MCF 10A (cell line): ENCODE measurements around the gene PSMB10. TPM values are rescaled to one million over a fixed set of nuclear protein-coding genes. Genes with fewer than 3 reads are reported as not detected.
A peak's percentile ranks its signal among the peaks of the same experiment; 100 is the strongest.

Source experiments
- BruUV-seq: library from RNA; stranded (reverse); fragments of 400-500 nt; replicated peaks from 2 replicates; lab custom pipeline; 2021; lab: Mats Ljungman, UMichigan
- CTCF ChIA-PET: fragments of 300-600 bp; sonication (Branson Sonifier 250); formaldehyde crosslinking; extraction: SDS; loops from one replicate; lab custom pipeline; 2021; ENCODE audit warnings: antibody characterized with exemption, inconsistent platforms; lab: Yijun Ruan, JAX
- POLR2A ChIA-PET: fragments of 300-600, 350-650 bp; sonication (Branson Sonifier 250); formaldehyde crosslinking; extraction: SDS; loops from one replicate; lab custom pipeline; 2020; ENCODE audit warnings: antibody characterized with exemption, inconsistent platforms; lab: Yijun Ruan, JAX
- DNase-seq: peaks from one replicate; pipeline ENCODE4 v3.0.0-alpha.2; 2018; ENCODE audit not compliant: unreplicated experiment
- H3K27ac Mint-ChIP-seq: one replicate; pipeline ENCODE4 v1.8.0; 2022; ENCODE audit warnings: mild to moderate bottlenecking, low read depth, mixed read lengths; ENCODE audit not compliant: unreplicated experiment
- H3K27me3 Mint-ChIP-seq: one replicate; pipeline ENCODE4 v1.8.0; 2022; ENCODE audit warnings: mixed read lengths; ENCODE audit not compliant: insufficient read depth, unreplicated experiment
- H3K36me3 Mint-ChIP-seq: one replicate; pipeline ENCODE4 v1.8.0; 2022; ENCODE audit warnings: mild to moderate bottlenecking, moderate library complexity, mixed read lengths; ENCODE audit not compliant: insufficient read depth, unreplicated experiment
- H3K4me1 Mint-ChIP-seq: one replicate; pipeline ENCODE4 v1.8.0; 2022; ENCODE audit warnings: mixed read lengths; ENCODE audit not compliant: insufficient read depth, unreplicated experiment
- H3K4me3 Mint-ChIP-seq: one replicate; pipeline ENCODE4 v1.8.0; 2022; ENCODE audit warnings: mild to moderate bottlenecking, moderate library complexity, mixed read lengths; ENCODE audit not compliant: unreplicated experiment
- H3K9me3 Mint-ChIP-seq: one replicate; pipeline ENCODE4 v1.8.0; 2022; ENCODE audit warnings: mixed read lengths; ENCODE audit not compliant: unreplicated experiment
- intact Hi-C: fragments of 100-400 bp; cut with micrococcal nuclease; formaldehyde crosslinking; loops from 2 replicates; pipeline ENCODE4 v1.14.1; 2022
- total RNA-seq: library from RNA; stranded (reverse); gene quantifications from 2 replicates; pipeline ENCODE4 v1.2.3, GENCODE V29; 2022
- TF ChIP-seq, protein P1 (sequence below): fragments of 200-600 bp; IDR thresholded peaks from one replicate; pipeline ENCODE4 v1.8.0; 2022; ENCODE audit warnings: antibody characterized with exemption, mild to moderate bottlenecking; ENCODE audit not compliant: unreplicated experiment

PSMB10 gene
- total RNA-seq, 1 experiment from 2014 or later, result 32.7 TPM

DNA sequence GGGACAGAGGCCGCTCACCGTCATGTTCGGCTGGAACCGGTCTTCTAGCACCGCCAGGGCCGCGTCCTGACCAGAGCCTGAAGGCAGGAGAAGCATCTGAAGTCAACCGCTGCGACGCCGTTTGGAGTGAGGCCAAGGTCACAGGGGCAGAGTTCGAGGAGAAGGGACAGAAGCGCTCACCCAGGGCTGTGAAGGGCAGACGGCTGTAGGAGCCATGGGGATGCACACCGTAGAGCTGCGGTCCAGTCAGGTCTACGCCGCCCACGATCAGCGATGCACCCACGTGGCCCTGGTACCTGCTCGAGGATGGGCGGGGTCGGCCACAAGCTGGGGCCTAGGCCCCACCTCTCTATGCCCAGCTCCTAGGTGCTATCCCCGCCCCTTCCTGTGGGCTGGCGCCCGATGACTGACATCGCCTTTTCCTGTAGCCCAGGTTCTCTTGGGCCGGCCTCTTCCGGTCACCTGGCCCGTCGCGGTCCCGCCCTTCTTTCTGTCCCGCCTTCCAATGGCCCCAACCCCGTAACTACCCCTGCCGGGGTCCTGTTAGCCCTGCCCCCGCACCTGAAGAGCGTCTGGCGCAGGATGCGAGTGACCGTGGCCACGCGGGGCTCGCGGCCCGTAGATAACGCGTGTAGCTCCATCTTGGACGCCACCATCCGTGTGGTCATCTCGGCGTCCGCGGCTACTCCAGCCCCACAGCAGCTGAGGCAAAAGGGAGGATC lies 1.1 kb downstream of the PSMB10 start:
- peaks cover 70% of the 10 kb centered on the region for H3K36me3 Mint-ChIP-seq
- intact Hi-C loops, result loop anchor here (2.0 kb wide), 1 partner anchor 105 kb away; no protein-coding TSS in a partner anchor
- no TSS peak for BruUV-seq
- TF ChIP-seq, protein P1, sequence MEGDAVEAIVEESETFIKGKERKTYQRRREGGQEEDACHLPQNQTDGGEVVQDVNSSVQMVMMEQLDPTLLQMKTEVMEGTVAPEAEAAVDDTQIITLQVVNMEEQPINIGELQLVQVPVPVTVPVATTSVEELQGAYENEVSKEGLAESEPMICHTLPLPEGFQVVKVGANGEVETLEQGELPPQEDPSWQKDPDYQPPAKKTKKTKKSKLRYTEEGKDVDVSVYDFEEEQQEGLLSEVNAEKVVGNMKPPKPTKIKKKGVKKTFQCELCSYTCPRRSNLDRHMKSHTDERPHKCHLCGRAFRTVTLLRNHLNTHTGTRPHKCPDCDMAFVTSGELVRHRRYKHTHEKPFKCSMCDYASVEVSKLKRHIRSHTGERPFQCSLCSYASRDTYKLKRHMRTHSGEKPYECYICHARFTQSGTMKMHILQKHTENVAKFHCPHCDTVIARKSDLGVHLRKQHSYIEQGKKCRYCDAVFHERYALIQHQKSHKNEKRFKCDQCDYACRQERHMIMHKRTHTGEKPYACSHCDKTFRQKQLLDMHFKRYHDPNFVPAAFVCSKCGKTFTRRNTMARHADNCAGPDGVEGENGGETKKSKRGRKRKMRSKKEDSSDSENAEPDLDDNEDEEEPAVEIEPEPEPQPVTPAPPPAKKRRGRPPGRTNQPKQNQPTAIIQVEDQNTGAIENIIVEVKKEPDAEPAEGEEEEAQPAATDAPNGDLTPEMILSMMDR, result no peak
- H3K4me3 Mint-ChIP-seq, result peak overlapping the region; percentile 100
- peak overlapping the region; percentile 98 for H3K27ac Mint-ChIP-seq
- CTCF ChIA-PET, result interaction anchor here (0.6 to 2.6 kb wide), 15 partner anchors 13 to 388 kb away, joined by 3 to 11 read pairs (median 5); partner anchors contain the start of gene NRN1L
- DNase-seq, result peak; percentile 98
- H3K9me3 Mint-ChIP-seq, result no peaks in the 10 kb centered on the region
- POLR2A ChIA-PET, result interaction anchor here (0.5 to 4.3 kb wide), 48 partner anchors 9 to 455 kb away, joined by 3 to 45 read pairs (median 6); partner anchors contain the start of genes ACD, ATP6V0D1, CENPT and CTCF
- H3K27me3 Mint-ChIP-seq, result no peaks in the 10 kb centered on the region
- H3K4me1 Mint-ChIP-seq, result peaks cover 32% of the 10 kb centered on the region

DNA sequence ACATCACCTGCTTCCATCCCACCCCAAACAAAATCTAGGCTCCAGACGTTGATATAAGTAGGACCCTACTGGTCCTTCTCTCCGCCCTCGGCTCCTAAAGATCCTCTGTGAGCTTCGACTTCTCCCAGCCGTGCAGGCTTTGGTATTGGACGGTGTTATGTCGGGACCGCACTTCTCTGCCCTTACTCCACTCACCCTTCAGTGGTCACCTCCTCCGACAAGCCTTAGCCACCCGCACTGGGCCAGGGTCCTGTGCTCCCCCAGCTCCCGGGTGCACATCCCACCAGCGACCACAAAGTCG lies 1.6 kb downstream of the PSMB10 start:
- no peaks in the 10 kb centered on the region for H3K9me3 Mint-ChIP-seq
- CTCF ChIA-PET, result interaction anchor here (0.8 to 2.6 kb wide), 9 partner anchors 12 to 388 kb away, joined by 3 to 11 read pairs (median 4); no protein-coding TSS in a partner anchor
- POLR2A ChIA-PET, result interaction anchor here (0.9 to 4.3 kb wide), 37 partner anchors 10 to 373 kb away, joined by 3 to 45 read pairs (median 8); partner anchors contain the start of genes CENPT, CTCF, DDX28 and DUS2
- H3K4me3 Mint-ChIP-seq, result peak overlapping the region; percentile 100
- peaks cover 30% of the 10 kb centered on the region for H3K4me1 Mint-ChIP-seq
- no peaks in the 10 kb centered on the region for H3K27me3 Mint-ChIP-seq
- intact Hi-C loops, result no loop called here
- no TSS peak for BruUV-seq
- TF ChIP-seq, protein P1, result no peak
- peaks cover 69% of the 10 kb centered on the region for H3K36me3 Mint-ChIP-seq
- peak; percentile 11 for DNase-seq
- peak overlapping the region; percentile 98 for H3K27ac Mint-ChIP-seq

DNA sequence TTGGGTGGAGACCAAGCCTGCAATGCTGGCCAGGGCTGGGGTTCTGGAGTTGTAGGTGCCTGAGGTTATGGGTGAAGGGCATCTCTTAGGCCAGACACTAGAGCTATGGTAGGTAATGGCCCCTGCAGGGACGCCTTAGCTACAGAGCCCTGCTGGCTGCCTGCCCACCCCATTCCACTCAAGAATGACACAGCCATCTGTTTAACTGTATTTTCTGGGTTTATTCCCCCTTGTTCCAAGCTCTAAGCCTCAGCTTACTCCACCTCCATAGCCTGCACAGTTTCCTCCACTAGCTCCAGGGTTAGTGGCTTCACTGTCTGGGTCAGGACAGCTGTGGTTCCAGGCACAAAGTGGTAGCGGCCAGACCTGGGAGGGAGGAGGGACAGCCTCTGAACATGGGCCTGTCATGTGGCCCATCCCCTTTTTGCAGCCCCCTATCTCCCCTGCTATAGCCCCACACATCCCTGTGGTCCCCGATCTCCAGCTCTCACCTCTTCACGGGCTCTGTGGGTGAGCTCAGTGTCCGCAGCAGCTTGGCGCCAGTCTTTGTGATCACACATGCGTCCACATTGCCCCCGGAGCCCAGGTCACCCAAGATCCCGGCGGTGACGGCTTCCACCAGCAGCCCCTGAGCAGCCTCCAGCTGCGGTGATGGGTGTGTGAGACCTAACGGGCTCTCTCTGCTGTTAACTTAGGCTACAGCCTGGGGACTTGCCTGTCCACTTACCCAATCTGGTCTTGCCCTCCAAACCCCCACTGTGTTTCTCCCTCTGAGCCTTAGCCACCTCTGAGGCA lies 2.1 kb downstream of the PSMB10 start:
- Mint-ChIP-seq H3K4me1 (peaks cover 28% of the 10 kb centered on the region), H3K4me3 (peak overlapping the region; percentile 100), H3K9me3 (no peaks in the 10 kb centered on the region), H3K27ac (peak overlapping the region; percentile 98), H3K27me3 (no peaks in the 10 kb centered on the region), H3K36me3 (peaks cover 64% of the 10 kb centered on the region)
- TF ChIP-seq, protein P1, result no peak
- ChIA-PET CTCF (interaction anchor here (0.6 to 2.6 kb wide), 14 partner anchors 16 to 421 kb away, joined by 3 to 11 read pairs (median 4); no protein-coding TSS in a partner anchor), POLR2A (interaction anchor here (0.6 to 4.3 kb wide), 21 partner anchors 9 to 303 kb away, joined by 3 to 45 read pairs (median 12); partner anchors contain the start of genes CENPT, DDX28, DUS2 and EDC4)
- no TSS peak for BruUV-seq
- no peak for DNase-seq
- intact Hi-C loops, result no loop called here
